GM23338 (cell line): ENCODE data around the gene IHH. TPM values are rescaled to one million over a fixed set of nuclear protein-coding genes. Genes with fewer than 3 reads are reported as not detected.

Experiments
- ATAC-seq: fragments of 200-7000 bp; cut with Tn5 transposase; 3 replicates; pipeline ENCODE4 v1.9.1; 2020
- DNase-seq: peaks from one replicate; pipeline ENCODE4 v3.0.0-alpha.2; 2015; ENCODE audit warnings: low spot score
- H2AFZ ChIP-seq: fragments of 200-600 bp; sonication (generic); 2 replicates; pipeline ENCODE4 v1.8.0; 2016; ENCODE audit warnings: antibody characterized with exemption, mild to moderate bottlenecking, moderate library complexity
- H3F3A ChIP-seq: fragments of 200-600 bp; sonication (generic); replicated peaks from 2 replicates; pipeline ENCODE4 v1.8.0; 2017; ENCODE audit warnings: antibody characterized with exemption, mixed run types, low read depth
- H3K27ac ChIP-seq: fragments of 200-600 bp; sonication (generic); 2 replicates; pipeline ENCODE4 v1.6.1; 2016; ENCODE audit warnings: low read depth
- H3K27me3 ChIP-seq: fragments of 200-600 bp; sonication (generic); 2 replicates; pipeline ENCODE4 v1.8.0; 2016; ENCODE audit warnings: mild to moderate bottlenecking, mixed run types, moderate library complexity; ENCODE audit not compliant: insufficient read depth
- H3K36me3 ChIP-seq: fragments of 200-600 bp; sonication (generic); 2 replicates; pipeline ENCODE4 v1.8.0; 2016; ENCODE audit warnings: mild to moderate bottlenecking; ENCODE audit not compliant: insufficient read depth
- H3K4me1 ChIP-seq: fragments of 200-600 bp; sonication (generic); 2 replicates; pipeline ENCODE4 v1.8.0; 2016; ENCODE audit warnings: mild to moderate bottlenecking, moderate library complexity; ENCODE audit not compliant: insufficient read depth
- H3K4me2 ChIP-seq: fragments of 200-600 bp; sonication (generic); 2 replicates; pipeline ENCODE4 v1.7.1; 2017; ENCODE audit warnings: mixed run types
- H3K4me3 ChIP-seq: fragments of 200-600 bp; sonication (generic); 2 replicates; pipeline ENCODE4 v1.6.1; 2016; ENCODE audit warnings: mixed run types
- H3K79me2 ChIP-seq: fragments of 200-600 bp; sonication (generic); replicated peaks from 2 replicates; pipeline ENCODE4 v1.8.0; 2017; ENCODE audit warnings: mild to moderate bottlenecking; ENCODE audit not compliant: insufficient read depth
- H3K9me2 ChIP-seq: fragments of 200-600 bp; sonication (generic); 2 replicates; pipeline ENCODE4 v1.8.0; 2017; ENCODE audit not compliant: insufficient read depth
- H4K20me1 ChIP-seq: fragments of 200-600 bp; sonication (generic); replicated peaks from 2 replicates; pipeline ENCODE4 v1.8.0; 2017; ENCODE audit warnings: mild to moderate bottlenecking; ENCODE audit not compliant: insufficient read depth
- H3K27ac Mint-ChIP-seq: 2 replicates; pipeline ENCODE4 v1.8.0; 2020; ENCODE audit warnings: inconsistent platforms, mild to moderate bottlenecking, moderate library complexity, mixed read lengths
- H3K27me3 Mint-ChIP-seq: 3 replicates; pipeline ENCODE4 v1.8.0; 2022; ENCODE audit warnings: low read depth, mild to moderate bottlenecking, moderate library complexity, mixed read lengths, inconsistent platforms; ENCODE audit not compliant: insufficient read depth, poor library complexity
- H3K36me3 Mint-ChIP-seq: 3 replicates; pipeline ENCODE4 v1.8.0; 2021; ENCODE audit warnings: low read depth, mild to moderate bottlenecking, inconsistent platforms, moderate library complexity, mixed read lengths
- H3K4me1 Mint-ChIP-seq: 3 replicates; pipeline ENCODE4 v1.8.0; 2020; ENCODE audit warnings: mild to moderate bottlenecking, inconsistent platforms, mixed read lengths
- H3K4me3 Mint-ChIP-seq: 3 replicates; pipeline ENCODE4 v1.8.0; 2021; ENCODE audit warnings: moderate library complexity, mild to moderate bottlenecking, inconsistent platforms, mixed read lengths
- H3K9me3 Mint-ChIP-seq: 3 replicates; pipeline ENCODE4 v1.8.0; 2020; ENCODE audit warnings: moderate library complexity, mild to moderate bottlenecking, inconsistent platforms, mixed read lengths
- CREB1 ChIP-seq: fragments of 250-450 bp; sonication (Bioruptor Pico); IDR thresholded peaks from 2 replicates; pipeline ENCODE4 v1.5.0; 2020; ENCODE audit warnings: low read depth, mild to moderate bottlenecking, moderate library complexity
- EZH2 ChIP-seq: fragments of 200-600 bp; sonication (generic); IDR thresholded peaks from one replicate; pipeline ENCODE4 v1.8.0; 2017; ENCODE audit warnings: antibody characterized with exemption, mild to moderate bottlenecking, low read depth; ENCODE audit not compliant: unreplicated experiment
- EZH2phosphoT487 ChIP-seq: fragments of 200-600 bp; sonication (generic); IDR thresholded peaks from one replicate; pipeline ENCODE4 v1.8.1; 2018; ENCODE audit warnings: antibody characterized with exemption; ENCODE audit not compliant: unreplicated experiment
- JUNB ChIP-seq: IDR thresholded peaks from one replicate; pipeline ENCODE4 v1.6.1; 2016; ENCODE audit warnings: antibody characterized with exemption; ENCODE audit not compliant: unreplicated experiment
- NANOG ChIP-seq: IDR thresholded peaks from 2 replicates; pipeline ENCODE4 v1.6.1; 2016; ENCODE audit warnings: antibody characterized with exemption, borderline replicate concordance
- POLR2AphosphoS5 ChIP-seq: IDR thresholded peaks from 2 replicates; pipeline ENCODE4 v1.6.1; 2016; ENCODE audit warnings: antibody characterized with exemption, low read depth
- STAT1 ChIP-seq: IDR thresholded peaks from one replicate; pipeline ENCODE4 v1.6.1; 2016; ENCODE audit warnings: antibody characterized with exemption; ENCODE audit not compliant: unreplicated experiment
- ZNF114 ChIP-seq: fragments of 250-450 bp; sonication (Bioruptor Pico); IDR thresholded peaks from 2 replicates; pipeline ENCODE4 v1.5.0; 2020; ENCODE audit warnings: mild to moderate bottlenecking, moderate library complexity
- ZNF331 ChIP-seq: fragments of 250-450 bp; sonication (Bioruptor Pico); IDR thresholded peaks from 2 replicates; pipeline ENCODE4 v1.5.0; 2020; ENCODE audit warnings: low read depth, mild to moderate bottlenecking, moderate library complexity
- polyA plus RNA-seq: library from polyadenylated mRNA; unstranded; fragments of >200 nt; fragmentation: Nextera tagmentation; extraction: Ambion mirVana; gene quantifications from 2 replicates; pipeline ENCODE4 v1.2.1, GENCODE V29; 2016
- total RNA-seq: library from RNA; depleted of rRNA; stranded (reverse); fragments of >200 nt; shearing (Covaris generic); gene quantifications from 2 replicates; pipeline ENCODE4 v1.2.3, GENCODE V29; 2014
- TF ChIP-seq, protein P1 (sequence below): IDR thresholded peaks from 2 replicates; pipeline ENCODE4 v1.6.1; 2016; ENCODE audit warnings: antibody characterized with exemption
- TF ChIP-seq, protein P2 (sequence below), 2 experiments: fragments of 200-600 bp in 1 of 2; sonication (generic) in 1 of 2; conservative IDR thresholded peaks; 2 replicates each; pipeline versions ENCODE4 v1.5.1 to v1.6.1; 2016 to 2017; ENCODE audit warnings: antibody characterized with exemption in 2 of 2, low read depth in 2 of 2, mild to moderate bottlenecking in 2 of 2, moderate library complexity in 1 of 2
- TF ChIP-seq, protein P3 (sequence below): fragments of 250-450 bp; sonication (Bioruptor Pico); IDR thresholded peaks from 2 replicates; pipeline ENCODE4 v1.5.0; 2020; ENCODE audit warnings: mild to moderate bottlenecking, moderate library complexity
- TF ChIP-seq, protein P4 (sequence below): IDR thresholded peaks from one replicate; pipeline ENCODE4 v1.6.1; 2018; ENCODE audit warnings: antibody characterized with exemption; ENCODE audit not compliant: unreplicated experiment

The IHH gene
- total and polyA plus RNA-seq, 2 experiments from 2014 or later, result not detected

DNA sequence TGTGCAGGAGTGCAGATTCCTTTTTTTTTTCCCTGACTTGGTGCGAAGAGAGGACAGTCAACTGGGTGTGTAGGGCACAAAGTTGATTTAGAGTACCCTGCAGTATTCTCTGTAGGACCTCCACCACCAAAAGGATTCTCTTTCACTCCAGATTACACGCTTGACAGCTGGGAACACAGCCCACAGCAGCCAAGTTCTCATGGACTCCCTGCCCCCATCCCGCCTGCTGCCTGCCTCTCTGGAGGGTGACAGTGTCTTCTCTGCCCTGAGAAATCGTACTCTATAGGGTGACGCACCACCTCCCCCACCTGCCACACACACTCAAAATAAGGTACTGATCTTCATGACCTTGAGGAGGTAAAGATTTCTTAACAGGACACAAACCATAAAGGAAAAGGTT lies 26.6 kb upstream of the IHH start:
- H3K27me3 ChIP-seq, result no peaks in the 10 kb centered on the region
- Mint-ChIP-seq H3K36me3 (no peaks in the 10 kb centered on the region), H3K27me3 (peaks cover 4% of the 10 kb centered on the region), H3K4me1 (peaks cover 19% of the 10 kb centered on the region), H3K4me3 (no peak overlapping the region), H3K27ac (no peak overlapping the region), H3K9me3 (no peaks in the 10 kb centered on the region)
- no peaks in the 10 kb centered on the region for H3K79me2 ChIP-seq
- H2AFZ ChIP-seq, result no peak overlapping the region
- no peak overlapping the region for H3K27ac ChIP-seq
- TF ChIP-seq, protein P1, sequence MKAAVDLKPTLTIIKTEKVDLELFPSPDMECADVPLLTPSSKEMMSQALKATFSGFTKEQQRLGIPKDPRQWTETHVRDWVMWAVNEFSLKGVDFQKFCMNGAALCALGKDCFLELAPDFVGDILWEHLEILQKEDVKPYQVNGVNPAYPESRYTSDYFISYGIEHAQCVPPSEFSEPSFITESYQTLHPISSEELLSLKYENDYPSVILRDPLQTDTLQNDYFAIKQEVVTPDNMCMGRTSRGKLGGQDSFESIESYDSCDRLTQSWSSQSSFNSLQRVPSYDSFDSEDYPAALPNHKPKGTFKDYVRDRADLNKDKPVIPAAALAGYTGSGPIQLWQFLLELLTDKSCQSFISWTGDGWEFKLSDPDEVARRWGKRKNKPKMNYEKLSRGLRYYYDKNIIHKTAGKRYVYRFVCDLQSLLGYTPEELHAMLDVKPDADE, result no peak
- TF ChIP-seq, protein P2, sequence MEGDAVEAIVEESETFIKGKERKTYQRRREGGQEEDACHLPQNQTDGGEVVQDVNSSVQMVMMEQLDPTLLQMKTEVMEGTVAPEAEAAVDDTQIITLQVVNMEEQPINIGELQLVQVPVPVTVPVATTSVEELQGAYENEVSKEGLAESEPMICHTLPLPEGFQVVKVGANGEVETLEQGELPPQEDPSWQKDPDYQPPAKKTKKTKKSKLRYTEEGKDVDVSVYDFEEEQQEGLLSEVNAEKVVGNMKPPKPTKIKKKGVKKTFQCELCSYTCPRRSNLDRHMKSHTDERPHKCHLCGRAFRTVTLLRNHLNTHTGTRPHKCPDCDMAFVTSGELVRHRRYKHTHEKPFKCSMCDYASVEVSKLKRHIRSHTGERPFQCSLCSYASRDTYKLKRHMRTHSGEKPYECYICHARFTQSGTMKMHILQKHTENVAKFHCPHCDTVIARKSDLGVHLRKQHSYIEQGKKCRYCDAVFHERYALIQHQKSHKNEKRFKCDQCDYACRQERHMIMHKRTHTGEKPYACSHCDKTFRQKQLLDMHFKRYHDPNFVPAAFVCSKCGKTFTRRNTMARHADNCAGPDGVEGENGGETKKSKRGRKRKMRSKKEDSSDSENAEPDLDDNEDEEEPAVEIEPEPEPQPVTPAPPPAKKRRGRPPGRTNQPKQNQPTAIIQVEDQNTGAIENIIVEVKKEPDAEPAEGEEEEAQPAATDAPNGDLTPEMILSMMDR (conservative IDR thresholded peaks at IDR 0.05; ENCODE audit: low read depth in 2 of 2), result no peak
- TF ChIP-seq JUNB (no peak), CREB1 (CRISPR knock-in tag) (no peak), ZNF331 (no peak), EZH2phosphoT487 (no peak), POLR2AphosphoS5 (no peak), EZH2 (no peak), STAT1 (no peak), ZNF114 (CRISPR knock-in tag) (no peak), NANOG (no peak)
- TF ChIP-seq, protein P3, sequence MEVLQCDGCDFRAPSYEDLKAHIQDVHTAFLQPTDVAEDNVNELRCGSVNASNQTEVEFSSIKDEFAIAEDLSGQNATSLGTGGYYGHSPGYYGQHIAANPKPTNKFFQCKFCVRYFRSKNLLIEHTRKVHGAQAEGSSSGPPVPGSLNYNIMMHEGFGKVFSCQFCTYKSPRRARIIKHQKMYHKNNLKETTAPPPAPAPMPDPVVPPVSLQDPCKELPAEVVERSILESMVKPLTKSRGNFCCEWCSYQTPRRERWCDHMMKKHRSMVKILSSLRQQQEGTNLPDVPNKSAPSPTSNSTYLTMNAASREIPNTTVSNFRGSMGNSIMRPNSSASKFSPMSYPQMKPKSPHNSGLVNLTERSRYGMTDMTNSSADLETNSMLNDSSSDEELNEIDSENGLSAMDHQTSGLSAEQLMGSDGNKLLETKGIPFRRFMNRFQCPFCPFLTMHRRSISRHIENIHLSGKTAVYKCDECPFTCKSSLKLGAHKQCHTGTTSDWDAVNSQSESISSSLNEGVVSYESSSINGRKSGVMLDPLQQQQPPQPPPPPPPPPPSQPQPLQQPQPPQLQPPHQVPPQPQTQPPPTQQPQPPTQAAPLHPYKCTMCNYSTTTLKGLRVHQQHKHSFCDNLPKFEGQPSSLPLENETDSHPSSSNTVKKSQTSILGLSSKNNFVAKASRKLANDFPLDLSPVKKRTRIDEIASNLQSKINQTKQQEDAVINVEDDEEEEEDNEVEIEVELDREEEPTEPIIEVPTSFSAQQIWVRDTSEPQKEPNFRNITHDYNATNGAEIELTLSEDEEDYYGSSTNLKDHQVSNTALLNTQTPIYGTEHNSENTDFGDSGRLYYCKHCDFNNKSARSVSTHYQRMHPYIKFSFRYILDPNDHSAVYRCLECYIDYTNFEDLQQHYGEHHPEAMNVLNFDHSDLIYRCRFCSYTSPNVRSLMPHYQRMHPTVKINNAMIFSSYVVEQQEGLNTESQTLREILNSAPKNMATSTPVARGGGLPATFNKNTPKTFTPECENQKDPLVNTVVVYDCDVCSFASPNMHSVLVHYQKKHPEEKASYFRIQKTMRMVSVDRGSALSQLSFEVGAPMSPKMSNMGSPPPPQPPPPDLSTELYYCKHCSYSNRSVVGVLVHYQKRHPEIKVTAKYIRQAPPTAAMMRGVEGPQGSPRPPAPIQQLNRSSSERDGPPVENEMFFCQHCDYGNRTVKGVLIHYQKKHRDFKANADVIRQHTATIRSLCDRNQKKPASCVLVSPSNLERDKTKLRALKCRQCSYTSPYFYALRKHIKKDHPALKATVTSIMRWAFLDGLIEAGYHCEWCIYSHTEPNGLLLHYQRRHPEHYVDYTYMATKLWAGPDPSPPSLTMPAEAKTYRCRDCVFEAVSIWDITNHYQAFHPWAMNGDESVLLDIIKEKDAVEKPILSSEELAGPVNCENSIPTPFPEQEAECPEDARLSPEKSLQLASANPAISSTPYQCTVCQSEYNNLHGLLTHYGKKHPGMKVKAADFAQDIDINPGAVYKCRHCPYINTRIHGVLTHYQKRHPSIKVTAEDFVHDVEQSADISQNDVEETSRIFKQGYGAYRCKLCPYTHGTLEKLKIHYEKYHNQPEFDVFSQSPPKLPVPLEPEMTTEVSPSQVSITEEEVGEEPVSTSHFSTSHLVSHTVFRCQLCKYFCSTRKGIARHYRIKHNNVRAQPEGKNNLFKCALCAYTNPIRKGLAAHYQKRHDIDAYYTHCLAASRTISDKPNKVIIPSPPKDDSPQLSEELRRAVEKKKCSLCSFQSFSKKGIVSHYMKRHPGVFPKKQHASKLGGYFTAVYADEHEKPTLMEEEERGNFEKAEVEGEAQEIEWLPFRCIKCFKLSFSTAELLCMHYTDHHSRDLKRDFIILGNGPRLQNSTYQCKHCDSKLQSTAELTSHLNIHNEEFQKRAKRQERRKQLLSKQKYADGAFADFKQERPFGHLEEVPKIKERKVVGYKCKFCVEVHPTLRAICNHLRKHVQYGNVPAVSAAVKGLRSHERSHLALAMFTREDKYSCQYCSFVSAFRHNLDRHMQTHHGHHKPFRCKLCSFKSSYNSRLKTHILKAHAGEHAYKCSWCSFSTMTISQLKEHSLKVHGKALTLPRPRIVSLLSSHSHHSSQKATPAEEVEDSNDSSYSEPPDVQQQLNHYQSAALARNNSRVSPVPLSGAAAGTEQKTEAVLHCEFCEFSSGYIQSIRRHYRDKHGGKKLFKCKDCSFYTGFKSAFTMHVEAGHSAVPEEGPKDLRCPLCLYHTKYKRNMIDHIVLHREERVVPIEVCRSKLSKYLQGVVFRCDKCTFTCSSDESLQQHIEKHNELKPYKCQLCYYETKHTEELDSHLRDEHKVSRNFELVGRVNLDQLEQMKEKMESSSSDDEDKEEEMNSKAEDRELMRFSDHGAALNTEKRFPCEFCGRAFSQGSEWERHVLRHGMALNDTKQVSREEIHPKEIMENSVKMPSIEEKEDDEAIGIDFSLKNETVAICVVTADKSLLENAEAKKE, result no peak
- TF ChIP-seq, protein P4, sequence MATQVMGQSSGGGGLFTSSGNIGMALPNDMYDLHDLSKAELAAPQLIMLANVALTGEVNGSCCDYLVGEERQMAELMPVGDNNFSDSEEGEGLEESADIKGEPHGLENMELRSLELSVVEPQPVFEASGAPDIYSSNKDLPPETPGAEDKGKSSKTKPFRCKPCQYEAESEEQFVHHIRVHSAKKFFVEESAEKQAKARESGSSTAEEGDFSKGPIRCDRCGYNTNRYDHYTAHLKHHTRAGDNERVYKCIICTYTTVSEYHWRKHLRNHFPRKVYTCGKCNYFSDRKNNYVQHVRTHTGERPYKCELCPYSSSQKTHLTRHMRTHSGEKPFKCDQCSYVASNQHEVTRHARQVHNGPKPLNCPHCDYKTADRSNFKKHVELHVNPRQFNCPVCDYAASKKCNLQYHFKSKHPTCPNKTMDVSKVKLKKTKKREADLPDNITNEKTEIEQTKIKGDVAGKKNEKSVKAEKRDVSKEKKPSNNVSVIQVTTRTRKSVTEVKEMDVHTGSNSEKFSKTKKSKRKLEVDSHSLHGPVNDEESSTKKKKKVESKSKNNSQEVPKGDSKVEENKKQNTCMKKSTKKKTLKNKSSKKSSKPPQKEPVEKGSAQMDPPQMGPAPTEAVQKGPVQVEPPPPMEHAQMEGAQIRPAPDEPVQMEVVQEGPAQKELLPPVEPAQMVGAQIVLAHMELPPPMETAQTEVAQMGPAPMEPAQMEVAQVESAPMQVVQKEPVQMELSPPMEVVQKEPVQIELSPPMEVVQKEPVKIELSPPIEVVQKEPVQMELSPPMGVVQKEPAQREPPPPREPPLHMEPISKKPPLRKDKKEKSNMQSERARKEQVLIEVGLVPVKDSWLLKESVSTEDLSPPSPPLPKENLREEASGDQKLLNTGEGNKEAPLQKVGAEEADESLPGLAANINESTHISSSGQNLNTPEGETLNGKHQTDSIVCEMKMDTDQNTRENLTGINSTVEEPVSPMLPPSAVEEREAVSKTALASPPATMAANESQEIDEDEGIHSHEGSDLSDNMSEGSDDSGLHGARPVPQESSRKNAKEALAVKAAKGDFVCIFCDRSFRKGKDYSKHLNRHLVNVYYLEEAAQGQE, result no peak
- no peaks in the 10 kb centered on the region for H3K36me3 ChIP-seq
- no peaks in the 10 kb centered on the region for H3K9me2 ChIP-seq
- H3F3A ChIP-seq, result no peaks in the 10 kb centered on the region
- peak overlapping the region; percentile 32; the same call in 1 of the 2 replicates for H3K4me2 ChIP-seq
- peaks cover 10% of the 10 kb centered on the region for H3K4me1 ChIP-seq
- no peak overlapping the region for H3K4me3 ChIP-seq
- H4K20me1 ChIP-seq, result peaks cover 11% of the 10 kb centered on the region; the same call in 1 of the 2 replicates
- DNase-seq (no peak), ATAC-seq (peak; percentile 58)
